Activated CD4-positive, CD25-positive, alpha-beta regulatory T cell (primary cell): ENCODE measurements around the gene JAKMIP1.

ENCODE experiments used
- DNase-seq, 4 experiments: peaks; one replicate each; lab custom pipeline; 2025; lab: John Stamatoyannopoulos, UW

The JAKMIP1 gene

DNA sequence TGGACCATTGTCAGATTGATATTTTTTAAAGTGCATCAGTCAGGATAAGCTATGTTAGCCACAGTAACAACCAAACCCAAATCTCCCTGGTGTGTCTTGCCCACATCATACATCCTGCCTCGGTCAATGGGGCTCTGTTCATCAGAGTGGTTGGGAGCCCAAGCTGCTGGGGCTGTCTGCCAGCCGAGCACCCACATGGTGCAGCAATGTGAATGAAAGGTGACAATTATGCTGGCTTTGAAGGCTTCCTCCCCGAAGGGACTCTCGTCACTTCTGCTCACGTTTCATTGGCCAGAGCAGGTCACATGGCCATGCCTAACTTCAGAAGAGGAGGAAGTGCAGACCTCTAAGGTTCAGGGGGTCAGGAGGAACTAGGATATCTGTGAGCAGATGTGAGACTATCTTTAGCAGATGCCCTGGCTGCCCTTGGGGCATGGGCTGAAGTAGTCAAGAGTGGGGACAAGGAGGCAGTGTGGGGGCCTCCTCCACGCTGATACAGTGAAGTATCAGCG is 1.3 kb upstream of the JAKMIP1 start:
- DNase-seq, result no peak

DNA sequence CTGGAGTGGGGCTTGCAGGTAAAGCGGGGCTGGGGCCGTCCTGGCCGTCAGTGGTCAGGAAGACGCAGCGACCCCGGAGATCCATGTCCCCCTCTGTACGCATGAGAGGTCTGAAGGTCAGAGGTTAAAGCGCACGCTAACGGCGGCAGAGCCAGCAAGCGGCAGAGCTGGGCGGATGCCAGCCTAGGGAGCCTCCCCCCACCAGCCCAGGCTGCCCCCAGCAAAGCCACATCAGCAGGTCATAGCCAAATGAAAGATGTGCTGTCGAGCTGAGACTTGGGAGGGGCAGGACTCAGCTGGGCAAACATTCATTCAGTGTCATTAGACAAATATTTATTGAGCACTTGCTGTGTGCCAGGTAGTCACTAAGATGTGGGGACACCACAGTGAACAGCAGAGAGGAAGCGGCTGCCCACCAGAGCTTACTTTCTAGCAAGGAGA is 593 bp upstream of the JAKMIP1 start:
- no peak for DNase-seq

DNA sequence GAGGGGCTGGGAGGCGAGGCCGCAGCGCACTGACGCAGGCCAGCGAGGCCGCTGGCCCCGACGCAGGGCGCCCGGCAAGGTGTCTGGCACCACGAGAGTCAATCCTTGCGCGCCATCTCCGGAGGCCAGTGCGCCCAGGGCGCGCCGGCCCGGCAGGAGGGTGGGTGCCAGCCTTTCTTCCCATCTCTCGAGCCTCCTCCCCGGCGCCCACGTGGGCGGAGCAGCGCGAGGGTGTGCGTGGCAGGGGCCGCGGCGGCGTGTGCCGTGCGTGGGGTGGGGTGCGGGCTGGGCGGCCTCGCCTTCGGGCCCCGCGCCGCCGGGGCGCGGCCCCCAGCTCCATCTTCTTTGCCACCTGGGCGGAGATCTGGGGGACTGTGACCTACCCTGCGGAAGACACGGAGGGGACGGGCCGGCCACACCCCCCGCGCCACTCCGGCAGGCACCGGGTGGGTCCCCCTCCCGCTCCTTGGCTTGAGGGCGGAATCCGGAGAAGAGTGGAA is 877 bp downstream of the JAKMIP1 start:
- DNase-seq, result no peak

DNA sequence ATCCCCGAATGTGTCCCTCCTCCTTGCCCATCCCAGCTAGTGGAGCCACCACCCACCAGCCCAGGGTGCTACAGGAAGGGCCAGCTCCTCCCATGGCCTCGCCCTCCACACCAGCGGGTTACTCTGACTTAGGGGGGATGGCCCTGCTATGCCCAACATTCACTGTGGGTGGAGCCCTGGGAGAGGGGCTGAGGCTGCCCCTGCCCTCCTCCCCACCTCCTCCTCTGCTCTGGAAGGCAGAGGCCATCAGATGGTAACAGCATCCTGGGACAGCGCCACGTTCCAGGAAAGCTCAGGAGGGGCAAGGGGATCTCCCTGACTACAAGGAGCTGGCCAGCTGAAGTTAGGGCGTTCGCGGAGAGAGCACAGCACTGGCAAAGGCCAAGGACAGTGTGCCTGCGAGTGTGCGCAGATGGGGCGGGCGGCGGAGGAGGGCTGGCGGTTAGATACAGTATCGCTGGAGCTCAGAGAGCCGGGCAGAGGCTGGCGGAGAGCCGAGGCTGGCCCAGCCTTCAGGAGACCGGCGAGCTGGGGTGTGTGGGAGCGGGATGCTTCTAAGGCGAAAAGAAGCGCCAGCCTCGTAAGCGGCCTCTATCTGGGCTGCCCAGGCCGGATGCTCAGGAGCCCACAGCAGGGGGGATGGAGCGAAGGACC is 1.5 kb downstream of the JAKMIP1 start:
- no peak for DNase-seq

DNA sequence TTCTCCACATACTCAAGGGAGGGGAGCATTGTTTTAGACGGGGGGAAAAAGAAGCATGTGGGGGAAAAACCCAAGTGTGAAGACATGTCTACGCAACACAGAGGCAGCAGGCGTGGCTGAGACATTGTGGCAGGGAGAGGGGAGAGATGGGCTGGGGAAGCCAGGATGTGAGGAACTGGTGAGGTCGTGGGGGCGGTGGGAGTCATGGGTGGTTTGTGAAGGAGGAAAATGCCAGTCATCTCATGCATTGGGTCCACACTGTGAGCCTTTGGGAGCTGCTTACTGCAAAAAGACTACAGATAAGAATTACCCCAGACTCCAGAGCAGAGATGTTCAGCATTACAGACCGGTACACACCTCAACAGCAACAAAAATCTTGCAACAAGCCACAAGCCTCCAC is 2.1 kb downstream of the JAKMIP1 start:
- DNase-seq, result no peak

DNA sequence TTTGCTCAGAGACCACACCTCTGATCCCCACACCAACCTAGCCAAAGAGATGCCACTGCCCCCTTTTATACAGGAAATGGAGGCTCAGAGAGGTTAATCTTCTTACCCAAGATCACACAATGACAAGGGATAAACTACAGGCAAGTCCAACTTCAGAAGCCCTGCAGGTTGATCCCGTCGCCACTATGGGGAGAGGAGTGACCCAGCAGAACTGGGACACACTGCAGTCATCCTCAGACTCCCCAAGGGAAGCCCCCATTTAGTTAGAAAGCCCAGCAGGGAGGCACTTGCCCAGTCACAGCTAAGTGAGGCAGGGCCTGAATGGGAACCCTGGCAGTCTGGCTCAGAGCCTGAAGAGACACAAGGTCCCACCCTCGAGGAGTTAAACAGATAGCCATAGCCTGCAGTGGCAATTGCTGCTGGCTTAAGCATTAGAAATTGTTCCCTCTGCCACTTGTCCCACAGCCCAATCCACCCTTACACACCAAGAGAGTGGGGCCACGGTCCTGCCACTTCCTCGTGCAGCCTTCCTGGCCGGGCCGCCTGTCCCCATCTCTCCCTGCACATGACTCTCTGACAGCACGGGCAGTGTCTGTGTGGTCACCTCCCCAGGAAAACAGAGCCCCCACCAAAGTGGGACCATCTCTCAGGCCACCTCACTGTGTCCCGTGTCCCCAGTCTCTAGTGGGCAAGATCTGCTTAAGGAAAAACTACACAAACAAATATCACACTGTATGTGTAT is 2.7 kb downstream of the JAKMIP1 start:
- DNase-seq, result no peak

DNA sequence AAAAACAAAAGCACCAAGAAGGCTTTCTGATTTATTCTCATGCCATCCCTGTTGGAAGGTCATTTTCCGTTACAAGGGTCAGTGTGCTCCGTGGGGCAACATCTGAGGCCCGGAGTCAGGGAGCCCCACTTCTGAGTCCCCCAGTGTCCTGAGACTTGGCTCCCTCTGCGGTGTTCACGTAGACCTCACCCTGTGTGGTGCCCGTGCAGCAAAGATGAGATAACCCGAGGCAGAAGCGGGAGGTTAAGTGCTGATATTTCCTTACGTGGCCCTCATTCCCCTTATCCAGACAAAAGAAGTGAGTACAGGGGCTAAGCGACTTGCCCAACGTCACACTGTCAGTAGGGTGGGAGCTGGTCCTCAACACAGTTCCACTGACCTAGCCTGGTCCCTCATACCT is 3.5 kb downstream of the JAKMIP1 start:
- no peak for DNase-seq

DNA sequence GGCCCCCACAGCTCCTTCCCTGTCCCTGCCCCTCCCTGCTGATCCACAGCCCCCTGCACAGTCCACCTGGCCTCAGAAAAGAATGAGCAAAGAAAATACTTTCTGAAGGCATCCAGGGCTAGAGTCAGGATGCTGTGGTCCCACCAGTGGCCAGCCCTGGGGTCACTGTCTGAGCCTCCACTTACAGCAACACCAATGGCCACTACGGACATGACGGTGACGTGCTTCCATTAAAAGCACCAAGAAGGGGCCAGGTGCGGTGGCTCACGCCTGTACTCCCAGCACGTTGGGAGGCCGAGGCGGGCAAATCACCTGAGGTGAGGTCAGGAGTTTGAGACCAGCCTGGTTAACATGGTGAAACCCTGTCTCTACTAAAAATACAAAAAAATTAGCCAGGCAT is 4.0 kb downstream of the JAKMIP1 start:
- DNase-seq, result no peak

DNA sequence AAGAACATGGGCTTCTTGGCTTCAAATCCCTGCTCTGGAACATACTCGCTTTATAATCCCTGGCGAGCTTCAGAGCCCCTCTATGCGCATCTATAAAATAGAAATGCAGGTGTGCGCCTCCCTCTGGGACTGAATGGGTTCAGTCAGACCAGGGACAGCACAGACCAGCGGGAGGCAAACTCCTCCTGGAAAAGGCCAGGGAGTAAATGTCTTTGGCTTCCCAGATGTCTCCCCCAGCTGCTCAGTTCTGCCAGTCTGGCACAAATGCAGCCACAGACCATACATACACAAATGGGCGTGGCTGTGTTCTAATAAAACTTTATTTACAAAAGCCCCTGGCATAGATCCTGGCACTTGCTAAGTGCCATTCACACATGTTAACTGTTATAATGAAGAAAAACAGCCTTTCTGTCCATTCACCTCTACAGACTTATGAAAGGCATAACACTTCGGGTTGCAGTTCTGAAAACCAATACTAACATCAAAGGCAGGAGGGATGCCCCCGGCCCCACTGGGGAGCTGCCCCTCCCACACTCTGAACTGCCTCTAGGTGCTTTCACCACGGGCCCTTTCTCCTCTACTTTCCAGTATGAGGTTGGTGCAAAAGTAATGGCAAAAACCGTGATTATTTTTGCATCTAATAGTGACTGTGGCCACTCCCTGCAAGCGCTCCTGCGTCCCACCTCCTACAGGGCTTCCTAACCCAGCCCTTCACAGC is 4.6 kb downstream of the JAKMIP1 start:
- no peak for DNase-seq

DNA sequence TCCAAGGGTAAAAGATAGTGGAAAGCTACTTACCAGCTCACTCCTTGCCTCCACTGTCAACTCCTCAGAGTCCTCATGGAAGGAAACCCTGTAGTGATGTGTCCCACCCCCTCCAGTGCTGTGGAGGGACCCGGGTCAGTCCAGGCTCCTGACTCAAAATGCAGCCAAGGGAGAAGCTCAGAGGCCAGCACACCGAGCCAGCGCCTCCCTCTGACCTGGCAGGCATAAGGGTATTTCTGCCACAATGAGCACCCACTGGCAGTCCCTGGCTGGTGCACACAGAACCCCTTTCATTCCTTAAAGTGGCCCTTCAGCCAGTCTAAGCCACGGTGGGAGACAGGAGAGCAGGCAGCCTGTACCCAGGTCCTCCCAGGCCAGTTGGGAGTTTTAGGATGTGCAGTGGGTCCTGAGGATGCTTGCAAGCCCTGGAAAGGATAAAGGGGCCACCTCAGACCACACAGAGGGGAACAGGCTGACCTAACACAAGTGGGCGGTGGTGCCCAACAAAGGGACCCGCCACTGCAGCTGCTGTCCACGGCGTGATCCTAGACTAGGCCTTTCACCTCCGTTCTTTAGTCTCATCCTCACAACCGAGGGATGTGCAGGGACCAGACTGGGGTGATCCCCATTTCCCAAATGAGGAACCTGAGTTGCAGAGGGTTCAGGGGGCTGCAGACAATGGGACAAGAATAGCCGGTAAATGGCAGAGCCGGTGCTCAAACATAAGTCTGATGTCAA is 5.7 kb downstream of the JAKMIP1 start:
- DNase-seq, result no peak

DNA sequence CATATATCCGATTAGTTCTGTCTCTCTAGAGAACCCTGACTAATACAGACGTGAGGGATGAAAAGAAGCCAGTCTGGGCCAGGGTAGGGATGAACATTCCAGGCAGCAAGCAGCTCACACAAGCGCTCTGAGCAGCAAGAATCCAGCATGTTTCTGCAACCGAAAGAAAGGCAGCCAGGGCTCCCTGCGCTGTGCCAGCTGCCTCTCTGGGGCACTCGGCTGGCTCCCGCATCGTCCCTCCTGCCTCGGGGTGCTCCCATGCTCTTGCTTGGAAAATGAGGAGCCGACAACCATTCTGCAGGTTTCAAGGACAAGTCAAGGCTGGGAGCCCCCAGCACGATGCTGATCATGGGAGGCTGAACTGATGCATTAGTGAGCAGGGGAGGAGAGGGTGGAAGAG is 7.0 kb downstream of the JAKMIP1 start:
- no peak for DNase-seq

DNA sequence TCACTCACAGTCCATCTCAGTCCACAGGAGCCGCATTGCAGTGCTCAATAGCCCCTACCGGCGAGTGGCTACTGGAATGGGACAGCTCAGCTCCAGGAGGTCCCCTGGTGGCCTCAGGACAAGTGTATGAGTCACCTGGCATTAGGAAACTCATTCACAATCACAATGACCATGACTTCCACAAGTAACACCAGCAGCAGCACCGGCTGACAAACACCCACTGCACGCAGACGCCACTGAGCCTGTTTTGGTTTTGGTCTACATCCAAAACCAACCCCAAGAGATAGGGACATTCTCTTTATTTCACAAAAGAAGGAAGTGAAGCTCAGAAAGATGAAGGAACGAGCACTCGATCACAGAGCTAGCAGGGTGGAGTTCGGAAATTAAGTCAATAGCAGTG is 8.1 kb downstream of the JAKMIP1 start:
- DNase-seq, result no peak

DNA sequence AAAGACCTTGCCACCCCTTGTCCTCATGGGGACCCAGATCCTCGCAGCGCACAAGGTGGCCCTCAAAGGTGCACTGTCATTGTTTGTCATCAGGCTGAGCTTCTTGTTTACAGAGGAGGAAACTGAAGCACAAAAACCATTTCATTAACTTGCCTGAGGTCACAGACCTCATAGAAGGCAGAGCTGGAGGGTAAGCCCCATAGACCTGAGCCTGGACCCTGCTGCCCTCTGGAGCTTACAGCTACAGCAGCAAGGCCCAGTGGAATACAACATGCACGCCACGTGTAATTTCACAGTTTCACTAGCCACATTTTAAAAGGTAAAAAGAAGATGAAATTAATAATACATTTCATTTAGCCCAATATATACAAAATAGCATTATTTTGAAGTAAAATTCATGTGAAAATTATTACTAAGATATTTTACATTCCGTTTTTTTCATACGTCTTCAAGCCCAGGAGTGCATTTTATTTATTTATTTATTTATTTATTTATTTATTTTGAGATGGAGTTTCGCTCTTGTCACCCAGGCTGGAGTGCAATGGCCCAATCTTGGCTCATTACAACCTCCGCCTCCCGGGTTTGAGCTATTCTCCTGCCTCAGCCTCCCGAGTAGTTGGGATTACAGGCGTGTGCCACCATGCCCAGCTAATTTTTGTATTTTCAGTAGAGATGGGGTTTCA is 8.8 kb downstream of the JAKMIP1 start:
- DNase-seq, result no peak

DNA sequence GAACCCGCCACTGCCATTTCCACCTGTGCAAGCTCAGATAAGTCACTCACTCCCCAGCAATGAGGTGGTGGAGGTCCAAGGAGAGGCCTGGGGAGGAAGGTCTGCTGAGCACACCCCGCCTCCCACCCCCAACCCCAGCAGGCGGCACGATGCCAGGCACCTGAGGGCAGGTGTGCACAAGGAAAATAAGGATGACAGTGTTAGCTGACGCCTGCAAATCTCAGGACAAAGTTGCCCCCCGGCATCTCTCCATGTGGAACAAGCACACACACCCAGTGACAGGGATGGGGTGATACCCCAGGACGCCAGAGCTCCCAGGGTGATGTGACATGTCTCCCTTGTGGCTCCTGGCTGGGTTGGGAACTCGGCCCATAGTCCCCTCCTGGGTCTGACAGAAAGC is 9.9 kb downstream of the JAKMIP1 start:
- no peak for DNase-seq

DNA sequence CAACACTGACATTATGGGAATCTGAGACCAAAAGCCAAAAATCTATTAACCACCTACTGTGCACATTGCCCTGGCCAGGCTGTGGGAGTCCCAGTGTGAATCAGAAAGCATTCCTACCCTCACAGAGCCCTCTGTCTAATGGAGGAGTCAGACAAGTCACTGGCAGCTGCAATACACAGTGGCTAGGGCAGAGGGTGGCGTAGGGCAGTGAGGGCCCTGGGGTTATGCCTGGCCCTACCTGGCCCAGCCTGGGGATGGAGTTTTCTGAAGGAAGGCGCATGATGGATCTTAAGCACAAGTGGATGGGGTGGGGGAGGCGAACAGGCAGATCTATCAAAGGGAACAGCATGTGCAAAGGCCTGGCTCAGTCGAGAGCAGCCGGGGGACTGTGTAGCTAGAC is 10.8 kb downstream of the JAKMIP1 start:
- DNase-seq, result no peak

DNA sequence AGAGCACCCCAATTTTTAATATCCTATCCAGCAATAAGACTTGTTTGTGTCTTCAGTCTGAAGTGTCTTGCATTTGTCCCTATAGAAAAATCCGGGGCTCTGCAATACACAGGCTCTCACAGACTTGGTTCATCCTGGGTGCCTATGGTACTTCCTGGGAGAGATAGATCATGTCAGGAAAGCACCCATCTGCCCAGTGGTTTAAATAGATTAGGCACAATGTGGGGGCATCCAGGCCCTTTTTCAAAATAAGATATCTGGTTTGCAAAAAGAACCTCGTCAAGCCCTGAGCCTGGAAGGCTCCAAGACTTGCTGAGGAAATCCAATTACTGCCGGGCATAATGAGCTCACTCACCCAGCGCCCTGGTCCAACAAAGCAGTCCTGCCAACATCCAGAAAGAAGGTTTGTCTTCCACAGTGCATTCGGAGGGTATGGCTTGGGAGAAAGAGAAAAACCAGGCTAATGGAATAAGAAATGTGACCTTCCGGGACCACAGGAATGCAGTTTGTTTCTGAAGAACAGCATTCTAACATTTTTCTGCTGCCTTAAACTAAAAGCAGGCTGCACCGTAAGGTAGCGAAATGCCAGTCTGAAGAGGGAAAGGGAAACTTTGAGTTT is 11.6 kb downstream of the JAKMIP1 start:
- no peak for DNase-seq

DNA sequence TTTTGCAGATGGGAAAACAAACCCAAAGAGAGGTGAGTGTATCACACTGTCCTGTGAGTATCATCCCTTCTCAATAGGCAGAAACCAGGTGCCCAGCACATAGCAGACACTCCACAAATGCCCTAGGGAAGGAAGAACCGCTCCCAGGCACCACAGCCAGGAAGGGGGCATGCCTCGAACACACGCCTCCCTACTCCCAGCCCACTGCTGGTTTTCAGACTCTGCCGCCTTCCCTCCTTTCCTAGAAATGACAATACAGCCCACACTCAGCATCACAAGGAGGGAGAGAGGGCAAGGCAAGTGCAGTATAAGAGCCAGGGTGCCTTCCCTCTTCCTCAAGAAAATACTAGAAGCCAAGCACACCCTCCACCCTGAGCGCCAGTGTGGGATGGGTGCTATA is 16.2 kb downstream of the JAKMIP1 start:
- no peak for DNase-seq

DNA sequence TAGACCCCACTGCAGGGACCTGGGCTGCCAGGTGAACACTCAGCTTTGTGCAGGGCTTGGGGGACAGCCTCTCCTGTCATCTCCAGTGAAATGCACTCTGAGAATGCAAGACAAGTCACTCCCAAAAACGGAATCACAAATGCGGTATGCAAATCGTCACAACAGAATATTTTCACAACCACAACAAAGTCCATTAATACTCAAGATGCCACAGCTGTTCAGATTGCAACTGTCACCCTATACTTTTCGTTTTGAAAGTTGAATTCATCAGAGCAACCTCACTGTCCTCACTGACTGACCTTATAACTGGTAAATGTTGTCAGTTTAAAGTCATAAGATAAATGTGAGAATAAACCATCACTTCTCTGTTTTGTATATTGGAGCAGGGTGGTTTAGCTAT is 16.6 kb downstream of the JAKMIP1 start:
- no peak for DNase-seq

DNA sequence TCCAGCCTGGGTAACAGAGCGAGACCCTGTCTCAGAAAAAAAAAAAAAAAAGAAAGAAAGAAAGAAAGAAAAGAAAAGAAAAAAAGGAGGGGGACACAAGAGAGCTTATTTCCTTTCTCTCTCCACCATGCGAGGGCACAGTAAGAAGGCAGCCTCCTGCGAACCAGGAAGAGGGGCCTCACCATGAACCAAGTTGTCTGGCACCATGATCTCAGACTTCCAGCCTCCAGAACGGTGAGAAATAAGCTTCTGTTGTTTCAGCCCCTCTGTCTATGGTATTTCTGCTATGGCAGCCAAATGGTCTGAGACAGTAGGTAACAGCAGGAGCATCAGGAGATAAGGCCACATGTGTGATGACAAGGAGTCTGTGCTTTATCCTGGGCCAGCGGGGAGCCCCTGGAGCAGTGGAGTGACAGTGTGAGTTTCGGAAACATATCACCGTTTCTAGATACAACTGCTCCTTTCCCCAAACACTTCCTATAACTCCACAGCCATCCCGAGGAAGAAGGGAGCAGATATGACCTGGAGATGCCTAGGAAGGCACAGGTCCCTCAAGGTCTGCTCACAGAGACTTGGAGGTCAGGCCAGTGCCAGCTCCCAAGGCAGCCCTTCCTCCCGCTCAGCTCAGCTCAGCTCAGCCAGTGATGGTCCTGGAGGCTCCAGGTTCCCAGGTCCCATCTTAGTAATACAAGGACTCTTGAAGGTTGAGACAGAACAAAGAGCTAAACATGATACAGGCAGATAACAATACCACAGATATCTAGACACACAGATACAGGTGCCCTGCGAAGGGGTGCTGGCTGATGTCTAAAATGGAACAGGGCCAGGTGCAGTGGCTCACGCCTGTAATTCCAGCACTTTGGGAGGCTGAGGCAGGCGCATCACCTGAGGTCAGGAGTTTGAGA is 17.7 kb downstream of the JAKMIP1 start:
- DNase-seq, result no peak
